Skeletal muscle satellite cell (primary cell): ENCODE measurements around the gene NDFIP1.

ENCODE experiments used
- H3K27me3 ChIP-seq: 2 replicates; pipeline ENCODE4 v1.7.0; 2013; ENCODE audit warnings: low read length; ENCODE audit not compliant: control insufficient read depth, insufficient read depth
- H3K36me3 ChIP-seq: 2 replicates; pipeline ENCODE4 v1.7.0; 2013; ENCODE audit warnings: mild to moderate bottlenecking, control low read depth, low read length; ENCODE audit not compliant: insufficient read depth
- H3K4me1 ChIP-seq: 2 replicates; pipeline ENCODE4 v1.7.0; 2013; ENCODE audit warnings: low read length; ENCODE audit not compliant: control insufficient read depth, insufficient read depth
- H3K4me2 ChIP-seq: 2 replicates; pipeline ENCODE4 v1.7.0; 2013; ENCODE audit warnings: mild to moderate bottlenecking, low read length
- H3K4me3 ChIP-seq: 2 replicates; pipeline ENCODE4 v1.7.0; 2013; ENCODE audit warnings: low read length
- H3K9ac ChIP-seq: 2 replicates; pipeline ENCODE4 v1.7.0; 2013; ENCODE audit warnings: mild to moderate bottlenecking, low read depth, low read length, moderate library complexity
- H3K9me3 ChIP-seq: replicated peaks from 2 replicates; pipeline ENCODE4 v1.7.0; 2013; ENCODE audit warnings: mild to moderate bottlenecking, control low read depth, low read length

NDFIP1 gene

GRCh38 chr5:142168365-142168764 is 59.8 kb downstream of the NDFIP1 start:
- no peaks in the 10 kb centered on the region for H3K4me1 ChIP-seq
- H3K9me3 ChIP-seq = no peaks in the 10 kb centered on the region
- no peak overlapping the region for H3K9ac ChIP-seq
- H3K4me2 ChIP-seq = no peak overlapping the region
- H3K4me3 ChIP-seq = no peak overlapping the region
- no peaks in the 10 kb centered on the region for H3K36me3 ChIP-seq
- no peaks in the 10 kb centered on the region for H3K27me3 ChIP-seq

GRCh38 chr5:142170254-142170953 is 61.8 kb downstream of the NDFIP1 start:
- Histone ChIP-seq H3K36me3 (no peaks in the 10 kb centered on the region), H3K4me2 (no peak overlapping the region), H3K27me3 (peaks cover 7% of the 10 kb centered on the region), H3K4me1 (no peaks in the 10 kb centered on the region), H3K9me3 (no peaks in the 10 kb centered on the region), H3K4me3 (no peak overlapping the region), H3K9ac (no peak overlapping the region)

- Histone ChIP-seq H3K4me3 (no peak overlapping the region), H3K36me3 (no peaks in the 10 kb centered on the region), H3K9me3 (no peaks in the 10 kb centered on the region), H3K9ac (no peak overlapping the region), H3K4me2 (no peak overlapping the region), H3K27me3 (peaks cover 10% of the 10 kb centered on the region), H3K4me1 (no peaks in the 10 kb centered on the region)
Observed at GRCh38 chr5:142171270-142171669, 62.7 kb downstream of the NDFIP1 start.

GRCh38 chr5:142175039-142175438 is 66.5 kb downstream of the NDFIP1 start:
- H3K9me3 ChIP-seq = no peaks in the 10 kb centered on the region
- H3K4me2 ChIP-seq = no peak overlapping the region
- no peaks in the 10 kb centered on the region for H3K4me1 ChIP-seq
- no peak overlapping the region for H3K9ac ChIP-seq
- H3K27me3 ChIP-seq = peaks cover 11% of the 10 kb centered on the region
- no peaks in the 10 kb centered on the region for H3K36me3 ChIP-seq
- no peak overlapping the region for H3K4me3 ChIP-seq

GRCh38 chr5:142175461-142176142 is 67.0 kb downstream of the NDFIP1 start:
- no peaks in the 10 kb centered on the region for H3K9me3 ChIP-seq
- no peak overlapping the region for H3K9ac ChIP-seq
- H3K27me3 ChIP-seq = peaks cover 11% of the 10 kb centered on the region
- H3K4me3 ChIP-seq = no peak overlapping the region
- no peaks in the 10 kb centered on the region for H3K36me3 ChIP-seq
- no peaks in the 10 kb centered on the region for H3K4me1 ChIP-seq
- H3K4me2 ChIP-seq = no peak overlapping the region

GRCh38 chr5:142176255-142176654 is 67.7 kb downstream of the NDFIP1 start:
- Histone ChIP-seq H3K36me3 (no peaks in the 10 kb centered on the region), H3K4me1 (no peaks in the 10 kb centered on the region), H3K4me2 (no peak overlapping the region), H3K9ac (no peak overlapping the region), H3K9me3 (no peaks in the 10 kb centered on the region), H3K27me3 (peaks cover 11% of the 10 kb centered on the region), H3K4me3 (no peak overlapping the region)

- no peaks in the 10 kb centered on the region for H3K4me1 ChIP-seq
- H3K27me3 ChIP-seq = peaks cover 11% of the 10 kb centered on the region
- no peaks in the 10 kb centered on the region for H3K9me3 ChIP-seq
- H3K9ac ChIP-seq = no peak overlapping the region
- H3K4me2 ChIP-seq = no peak overlapping the region
- no peaks in the 10 kb centered on the region for H3K36me3 ChIP-seq
- no peak overlapping the region for H3K4me3 ChIP-seq
Observed at GRCh38 chr5:142178651-142179050, 70.1 kb downstream of the NDFIP1 start.

GRCh38 chr5:142179776-142180387 is 71.3 kb downstream of the NDFIP1 start:
- no peak overlapping the region for H3K9ac ChIP-seq
- no peaks in the 10 kb centered on the region for H3K36me3 ChIP-seq
- no peak overlapping the region for H3K4me2 ChIP-seq
- no peaks in the 10 kb centered on the region for H3K9me3 ChIP-seq
- peaks cover 10% of the 10 kb centered on the region for H3K27me3 ChIP-seq
- H3K4me3 ChIP-seq = no peak overlapping the region
- H3K4me1 ChIP-seq = no peaks in the 10 kb centered on the region

- H3K9me3 ChIP-seq = no peaks in the 10 kb centered on the region
- peaks cover 8% of the 10 kb centered on the region for H3K27me3 ChIP-seq
- H3K4me2 ChIP-seq = no peak overlapping the region
- no peak overlapping the region for H3K4me3 ChIP-seq
- H3K36me3 ChIP-seq = no peaks in the 10 kb centered on the region
- no peaks in the 10 kb centered on the region for H3K4me1 ChIP-seq
- H3K9ac ChIP-seq = no peak overlapping the region
Observed at GRCh38 chr5:142181096-142181495, 72.5 kb downstream of the NDFIP1 start.

GRCh38 chr5:142181547-142182163 is 73.1 kb downstream of the NDFIP1 start:
- Histone ChIP-seq H3K9ac (no peak overlapping the region), H3K4me1 (no peaks in the 10 kb centered on the region), H3K9me3 (no peaks in the 10 kb centered on the region), H3K36me3 (no peaks in the 10 kb centered on the region), H3K4me2 (no peak overlapping the region), H3K4me3 (no peak overlapping the region), H3K27me3 (peaks cover 6% of the 10 kb centered on the region)

- Histone ChIP-seq H3K4me2 (no peak overlapping the region), H3K36me3 (no peaks in the 10 kb centered on the region), H3K9me3 (no peaks in the 10 kb centered on the region), H3K4me3 (no peak overlapping the region), H3K9ac (no peak overlapping the region), H3K27me3 (peaks cover 6% of the 10 kb centered on the region), H3K4me1 (no peaks in the 10 kb centered on the region)
Observed at GRCh38 chr5:142182840-142183239, 74.3 kb downstream of the NDFIP1 start.
